ENCODE measurements around the gene NEIL1.
"Not testable (repeated sequence)": the region's sequence is repeated elsewhere in the genome, so short reads cannot be mapped to it uniquely, and the experiment has no call there.

The NEIL1 gene

GRCh38 chr15:75333654-75334419 is 13.0 kb upstream of the NEIL1 start:
- DNase-seq (ENCODE audit: low spot score): not testable (repeated sequence)

GRCh38 chr15:75335313-75335704 is 11.5 kb upstream of the NEIL1 start:
- no peak for DNase-seq (ENCODE audit: low spot score)

GRCh38 chr15:75335705-75336355 is 11.0 kb upstream of the NEIL1 start, which contains the start of gene COMMD4:
Gene COMMD4, plus strand, starts transcription at chr15:75336063. Its CDS starts 27 bp downstream, at chr15:75336090.
- peak; percentile 86 for DNase-seq (ENCODE audit: low spot score)

GRCh38 chr15:75338661-75339240 is 8.1 kb upstream of the NEIL1 start:
- DNase-seq (ENCODE audit: low spot score): no peak

- no peak for DNase-seq (ENCODE audit: low spot score)
Observed at GRCh38 chr15:75339531-75340240, 7.2 kb upstream of the NEIL1 start.

- DNase-seq (ENCODE audit: low spot score): no peak
Observed at GRCh38 chr15:75342221-75342620, 4.6 kb upstream of the NEIL1 start.

GRCh38 chr15:75343953-75344352 is 2.9 kb upstream of the NEIL1 start:
- DNase-seq (ENCODE audit: low spot score): not testable (repeated sequence)

- peak; percentile 49 for DNase-seq (ENCODE audit: low spot score)
Observed at GRCh38 chr15:75347222-75348033, 589 bp downstream of the NEIL1 start.

- no peak for DNase-seq (ENCODE audit: low spot score)
Observed at GRCh38 chr15:75348034-75348561, 1.3 kb downstream of the NEIL1 start.

GRCh38 chr15:75348562-75349350 is 1.9 kb downstream of the NEIL1 start:
- DNase-seq (ENCODE audit: low spot score): no peak

GRCh38 chr15:75349351-75349669 is 2.5 kb downstream of the NEIL1 start:
- not testable (repeated sequence) for DNase-seq (ENCODE audit: low spot score)

- no peak for DNase-seq (ENCODE audit: low spot score)
Observed at GRCh38 chr15:75349851-75350588, 3.2 kb downstream of the NEIL1 start.

GRCh38 chr15:75350601-75351361 is 3.9 kb downstream of the NEIL1 start:
- DNase-seq (ENCODE audit: low spot score): no peak

- DNase-seq (ENCODE audit: low spot score): no peak
Observed at GRCh38 chr15:75352186-75353080, 5.6 kb downstream of the NEIL1 start.

- no peak for DNase-seq (ENCODE audit: low spot score)
Observed at GRCh38 chr15:75353604-75354003, 6.8 kb downstream of the NEIL1 start.

- DNase-seq (ENCODE audit: low spot score): no peak
Observed at GRCh38 chr15:75354454-75354853, 7.6 kb downstream of the NEIL1 start.

- no peak for DNase-seq (ENCODE audit: low spot score)
Observed at GRCh38 chr15:75355369-75355768, 8.5 kb downstream of the NEIL1 start.

- DNase-seq (ENCODE audit: low spot score): no peak
Observed at GRCh38 chr15:75356006-75356405, 9.2 kb downstream of the NEIL1 start.
